HepG2 (cell line): ENCODE data around the gene PELI2.

ENCODE experiments used
- CTCF ChIP-seq: sonication (generic); formaldehyde crosslinking; IDR thresholded peaks from 2 replicates; pipeline ENCODE4 v1.5.0; 2020; ENCODE audit warnings: mild to moderate bottlenecking, missing genetic modification reagents, moderate library complexity
- GATAD2A ChIP-seq: IDR thresholded peaks from 2 replicates; pipeline ENCODE4 v1.6.1; 2016
- GMEB2 ChIP-seq: IDR thresholded peaks from 2 replicates; pipeline ENCODE4 v1.6.1; 2016; ENCODE audit warnings: missing biosample characterization, missing genetic modification reagents, low read depth
- MYC ChIP-seq: sonication (generic); formaldehyde crosslinking; IDR thresholded peaks from 2 replicates; pipeline ENCODE4 v1.9.0; 2021; ENCODE audit warnings: missing genetic modification reagents, borderline replicate concordance
- RXRA ChIP-seq: sonication (generic); formaldehyde crosslinking; IDR thresholded peaks from 2 replicates; pipeline ENCODE4 v1.5.1; 2020; ENCODE audit warnings: missing genetic modification reagents
- TBP ChIP-seq: sonication (generic); formaldehyde crosslinking; IDR thresholded peaks from 2 replicates; pipeline ENCODE4 v1.5.0; 2020; ENCODE audit warnings: missing genetic modification reagents
- TF ChIP-seq, protein P1 (sequence below): sonication (generic); formaldehyde crosslinking; IDR thresholded peaks from 2 replicates; pipeline ENCODE4 v1.5.1; 2020; ENCODE audit warnings: mild to moderate bottlenecking, missing genetic modification reagents, moderate library complexity

GRCh38 chr14:56299306-56299984 is 181.2 kb downstream of the PELI2 start:
- TF ChIP-seq GATAD2A (CRISPR knock-in tag) (no peak), CTCF (CRISPR knock-in tag) (no peak), GMEB2 (CRISPR knock-in tag) (no peak), RXRA (CRISPR knock-in tag) (no peak), MYC (CRISPR knock-in tag) (no peak), TBP (CRISPR knock-in tag) (no peak)
- TF ChIP-seq, protein P1, sequence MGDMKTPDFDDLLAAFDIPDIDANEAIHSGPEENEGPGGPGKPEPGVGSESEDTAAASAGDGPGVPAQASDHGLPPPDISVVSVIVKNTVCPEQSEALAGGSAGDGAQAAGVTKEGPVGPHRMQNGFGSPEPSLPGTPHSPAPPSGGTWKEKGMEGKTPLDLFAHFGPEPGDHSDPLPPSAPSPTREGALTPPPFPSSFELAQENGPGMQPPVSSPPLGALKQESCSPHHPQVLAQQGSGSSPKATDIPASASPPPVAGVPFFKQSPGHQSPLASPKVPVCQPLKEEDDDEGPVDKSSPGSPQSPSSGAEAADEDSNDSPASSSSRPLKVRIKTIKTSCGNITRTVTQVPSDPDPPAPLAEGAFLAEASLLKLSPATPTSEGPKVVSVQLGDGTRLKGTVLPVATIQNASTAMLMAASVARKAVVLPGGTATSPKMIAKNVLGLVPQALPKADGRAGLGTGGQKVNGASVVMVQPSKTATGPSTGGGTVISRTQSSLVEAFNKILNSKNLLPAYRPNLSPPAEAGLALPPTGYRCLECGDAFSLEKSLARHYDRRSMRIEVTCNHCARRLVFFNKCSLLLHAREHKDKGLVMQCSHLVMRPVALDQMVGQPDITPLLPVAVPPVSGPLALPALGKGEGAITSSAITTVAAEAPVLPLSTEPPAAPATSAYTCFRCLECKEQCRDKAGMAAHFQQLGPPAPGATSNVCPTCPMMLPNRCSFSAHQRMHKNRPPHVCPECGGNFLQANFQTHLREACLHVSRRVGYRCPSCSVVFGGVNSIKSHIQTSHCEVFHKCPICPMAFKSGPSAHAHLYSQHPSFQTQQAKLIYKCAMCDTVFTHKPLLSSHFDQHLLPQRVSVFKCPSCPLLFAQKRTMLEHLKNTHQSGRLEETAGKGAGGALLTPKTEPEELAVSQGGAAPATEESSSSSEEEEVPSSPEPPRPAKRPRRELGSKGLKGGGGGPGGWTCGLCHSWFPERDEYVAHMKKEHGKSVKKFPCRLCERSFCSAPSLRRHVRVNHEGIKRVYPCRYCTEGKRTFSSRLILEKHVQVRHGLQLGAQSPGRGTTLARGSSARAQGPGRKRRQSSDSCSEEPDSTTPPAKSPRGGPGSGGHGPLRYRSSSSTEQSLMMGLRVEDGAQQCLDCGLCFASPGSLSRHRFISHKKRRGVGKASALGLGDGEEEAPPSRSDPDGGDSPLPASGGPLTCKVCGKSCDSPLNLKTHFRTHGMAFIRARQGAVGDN = no peak
